Neuron (in vitro differentiated cells): ENCODE measurements around the gene TTLL5.

Source experiments
- H2AFZ ChIP-seq: one replicate; pipeline ENCODE4 v1.6.1; 2013; ENCODE audit warnings: low read depth, mild to moderate bottlenecking, inconsistent platforms, low read length, moderate library complexity
- H3K27me3 ChIP-seq: one replicate; pipeline ENCODE4 v1.6.1; 2013; ENCODE audit warnings: low read length; ENCODE audit not compliant: insufficient read depth
- H3K36me3 ChIP-seq: one replicate; pipeline ENCODE4 v1.6.1; 2013; ENCODE audit warnings: low read length; ENCODE audit not compliant: insufficient read depth
- H3K4me1 ChIP-seq: one replicate; pipeline ENCODE4 v1.6.1; 2013; ENCODE audit warnings: low read length; ENCODE audit not compliant: insufficient read depth
- H3K4me3 ChIP-seq: 2 replicates; pipeline ENCODE4 v1.5.1; 2013; ENCODE audit warnings: mild to moderate bottlenecking, low read length, moderate library complexity
- H3K9me3 ChIP-seq: one replicate; pipeline ENCODE4 v1.6.1; 2013; ENCODE audit warnings: low read length

The TTLL5 gene

DNA sequence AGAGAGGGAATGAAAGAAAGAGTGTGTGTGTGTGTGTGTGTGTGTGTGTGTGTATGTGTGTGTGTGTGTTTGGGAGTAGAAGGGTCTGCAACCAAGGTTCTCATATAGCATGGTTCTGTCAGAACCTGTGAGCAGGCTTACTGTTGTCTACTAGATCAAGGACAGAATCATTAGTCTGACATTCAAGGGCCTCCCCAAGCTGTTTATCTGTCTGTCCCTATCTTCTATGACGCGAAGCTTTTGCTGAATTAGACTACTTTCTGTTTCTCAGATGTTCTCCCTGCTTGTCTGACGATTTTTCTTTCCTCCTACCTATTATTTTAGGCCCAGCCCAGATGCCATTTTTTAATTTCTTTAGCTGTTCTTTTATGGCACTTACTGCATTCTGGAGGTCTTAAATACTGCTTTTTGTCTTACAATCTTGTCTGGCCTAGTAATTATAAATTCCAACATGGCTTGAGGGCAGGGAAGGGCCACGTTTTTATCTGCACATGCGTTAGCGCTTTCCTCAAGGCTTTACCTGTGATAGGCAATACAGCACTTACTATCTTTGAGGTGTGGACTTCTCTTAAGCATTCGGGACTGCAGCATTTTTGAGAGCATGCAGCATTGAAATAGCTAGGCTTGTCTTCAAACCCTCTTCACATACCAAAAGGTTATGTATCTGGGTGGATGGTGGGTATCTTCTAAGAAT is 150.2 kb downstream of the TTLL5 start:
- Histone ChIP-seq H3K27me3 (no peaks in the 10 kb centered on the region), H3K36me3 (peaks cover 11% of the 10 kb centered on the region), H2AFZ (no peak overlapping the region), H3K4me1 (no peaks in the 10 kb centered on the region), H3K4me3 (no peak overlapping the region), H3K9me3 (no peaks in the 10 kb centered on the region)

DNA sequence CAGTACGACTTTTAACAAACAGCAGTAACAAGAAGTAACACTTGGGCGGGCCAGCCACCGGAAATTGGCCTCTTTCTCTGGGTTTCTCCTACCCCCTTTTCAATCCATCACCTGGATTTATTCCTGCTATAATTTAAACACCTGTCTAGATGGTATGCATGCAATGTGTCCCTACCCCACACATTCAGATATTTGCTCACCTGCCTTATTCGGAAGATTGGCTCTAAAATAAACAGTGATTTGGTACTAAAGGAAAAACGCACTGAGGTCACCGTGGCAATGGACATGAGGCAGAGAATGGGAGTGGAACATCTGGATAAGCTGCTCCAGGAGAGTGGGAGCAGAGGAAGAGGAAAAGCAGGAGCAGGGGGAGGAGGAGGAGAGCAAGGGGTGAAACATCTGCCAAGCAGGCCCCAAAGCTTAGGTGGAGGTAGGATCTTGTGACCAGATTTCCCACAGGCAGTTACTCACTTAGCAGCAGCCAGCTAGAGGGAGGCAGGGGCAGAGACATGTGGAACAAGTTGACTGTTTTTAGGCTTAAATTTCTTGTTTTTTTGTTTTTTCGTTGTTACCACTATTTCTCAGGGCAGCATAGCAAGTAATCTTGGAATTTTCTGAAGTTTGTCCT is 150.9 kb downstream of the TTLL5 start:
- Histone ChIP-seq H3K27me3 (no peaks in the 10 kb centered on the region), H3K4me1 (no peaks in the 10 kb centered on the region), H3K9me3 (no peaks in the 10 kb centered on the region), H3K4me3 (no peak overlapping the region), H2AFZ (no peak overlapping the region), H3K36me3 (peaks cover 11% of the 10 kb centered on the region)

DNA sequence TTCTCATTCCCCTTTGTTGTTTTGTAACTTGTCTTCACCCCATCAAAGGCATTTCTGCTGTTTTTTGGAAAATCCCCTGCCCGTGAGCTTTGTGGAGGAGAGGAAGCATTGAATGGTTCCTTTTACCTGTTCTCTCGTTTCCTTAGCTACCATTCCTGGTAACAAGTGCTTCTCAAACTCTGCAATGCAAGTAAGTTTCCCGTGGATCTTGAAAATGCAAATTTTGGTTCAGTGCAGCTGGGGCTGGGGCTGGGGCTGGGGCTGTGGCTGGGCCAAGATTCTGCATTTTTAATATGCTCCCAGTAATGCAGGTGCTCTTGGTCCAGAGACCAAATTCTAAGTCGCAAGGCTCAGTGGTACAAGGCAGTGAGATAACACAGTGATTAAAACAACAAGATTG is 151.6 kb downstream of the TTLL5 start:
- Histone ChIP-seq H3K4me3 (no peak overlapping the region), H3K4me1 (no peaks in the 10 kb centered on the region), H2AFZ (no peak overlapping the region), H3K36me3 (peaks cover 8% of the 10 kb centered on the region), H3K27me3 (no peaks in the 10 kb centered on the region), H3K9me3 (no peaks in the 10 kb centered on the region)

DNA sequence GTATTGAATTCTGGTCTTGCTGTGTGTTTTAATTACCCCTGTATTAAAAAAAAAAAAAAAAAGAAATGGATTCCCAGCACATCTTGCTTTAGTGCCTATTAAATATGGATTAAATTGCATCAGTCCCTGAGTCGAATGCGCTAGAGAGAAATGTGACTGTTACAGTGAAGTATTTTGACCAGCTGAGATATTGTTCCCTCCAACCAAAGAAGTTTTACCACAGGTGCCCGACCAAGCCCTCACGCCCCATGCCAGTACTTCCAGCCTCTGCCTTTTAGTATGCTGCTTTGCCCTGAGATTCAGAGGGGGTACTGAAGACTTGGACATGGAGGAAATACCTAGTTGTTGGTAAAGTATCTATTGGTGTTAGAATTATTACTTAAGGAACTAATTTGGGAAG is 159.7 kb downstream of the TTLL5 start:
- no peaks in the 10 kb centered on the region for H3K27me3 ChIP-seq
- no peak overlapping the region for H3K4me3 ChIP-seq
- peaks cover 18% of the 10 kb centered on the region for H3K4me1 ChIP-seq
- peaks cover 12% of the 10 kb centered on the region for H3K36me3 ChIP-seq
- no peak overlapping the region for H2AFZ ChIP-seq
- no peaks in the 10 kb centered on the region for H3K9me3 ChIP-seq

DNA sequence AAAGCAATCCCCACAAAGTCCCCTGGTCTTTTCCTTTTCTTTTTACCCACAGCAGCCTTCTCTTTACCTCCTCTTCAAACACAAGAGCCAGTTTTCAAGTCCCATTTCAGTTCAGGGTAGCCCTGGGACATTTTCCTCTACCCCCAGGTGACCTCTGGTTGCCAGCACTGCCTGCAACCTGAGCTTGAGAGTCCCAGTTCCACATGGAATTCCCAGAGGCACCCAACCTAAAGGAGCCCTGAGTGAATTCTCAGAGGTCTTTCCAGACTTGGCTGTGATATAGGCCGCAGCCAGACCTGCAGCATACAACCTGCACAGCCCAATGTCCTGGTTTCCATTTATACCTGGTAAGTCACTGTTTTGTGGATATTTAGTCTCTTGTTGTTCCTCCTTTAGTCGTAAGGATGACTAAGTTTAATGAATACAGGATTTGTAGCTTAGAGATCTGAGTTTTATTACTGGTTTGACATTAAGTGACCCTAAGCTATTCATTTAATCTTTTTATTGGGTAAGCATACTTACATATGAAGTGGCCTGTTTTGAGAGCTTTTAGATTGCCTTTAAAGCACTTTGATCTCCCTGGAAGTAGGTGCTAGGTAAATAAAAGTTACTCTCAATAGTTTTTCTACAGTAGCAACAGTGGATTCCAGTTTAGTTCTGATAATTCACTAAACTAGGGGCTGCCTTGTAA is 160.9 kb downstream of the TTLL5 start:
- peaks cover 18% of the 10 kb centered on the region for H3K4me1 ChIP-seq

GRCh38 chr14:75822522-75823141 is 161.6 kb downstream of the TTLL5 start:
- no peaks in the 10 kb centered on the region for H3K9me3 ChIP-seq
- H3K36me3 ChIP-seq: peaks cover 12% of the 10 kb centered on the region
- no peak overlapping the region for H2AFZ ChIP-seq
- H3K4me1 ChIP-seq: peaks cover 18% of the 10 kb centered on the region
- H3K27me3 ChIP-seq: no peaks in the 10 kb centered on the region
- no peak overlapping the region for H3K4me3 ChIP-seq

More for the DNA sequence above, 160.9 kb downstream of the TTLL5 start:
- H3K36me3 ChIP-seq: peaks cover 12% of the 10 kb centered on the region
- no peak overlapping the region for H2AFZ ChIP-seq
- H3K4me3 ChIP-seq: no peak overlapping the region
- no peaks in the 10 kb centered on the region for H3K9me3 ChIP-seq
- H3K27me3 ChIP-seq: no peaks in the 10 kb centered on the region

DNA sequence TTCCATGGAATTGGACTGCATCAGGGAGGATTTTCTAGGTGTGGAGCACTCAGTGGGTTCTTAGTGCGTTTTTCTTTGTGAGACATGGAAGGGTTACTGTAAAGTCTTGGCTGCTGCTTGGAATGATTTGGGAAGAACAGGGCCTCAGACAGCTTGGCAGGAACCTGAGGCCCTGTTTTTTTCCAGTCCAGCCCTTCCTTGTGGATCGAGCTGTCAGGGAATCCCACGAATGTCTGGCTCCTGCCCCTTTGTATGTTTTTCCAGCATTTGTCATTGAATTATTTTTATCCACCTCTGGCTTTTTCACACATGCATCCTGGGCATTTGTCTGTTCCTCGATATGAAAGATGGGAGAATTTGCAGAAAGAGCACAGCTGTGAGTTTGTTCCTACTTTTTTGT is 162.3 kb downstream of the TTLL5 start:
- Histone ChIP-seq H2AFZ (no peak overlapping the region), H3K4me3 (no peak overlapping the region), H3K9me3 (no peaks in the 10 kb centered on the region), H3K27me3 (no peaks in the 10 kb centered on the region), H3K4me1 (peaks cover 18% of the 10 kb centered on the region), H3K36me3 (peaks cover 12% of the 10 kb centered on the region)

- Histone ChIP-seq H2AFZ (no peak overlapping the region), H3K4me1 (peaks cover 18% of the 10 kb centered on the region), H3K36me3 (peaks cover 12% of the 10 kb centered on the region), H3K4me3 (no peak overlapping the region), H3K27me3 (no peaks in the 10 kb centered on the region), H3K9me3 (no peaks in the 10 kb centered on the region)
These were observed 163.3 kb downstream of the TTLL5 start for GRCh38 chr14:75824318-75824717.

GRCh38 chr14:75825147-75825592 is 164.1 kb downstream of the TTLL5 start:
- Histone ChIP-seq H2AFZ (no peak overlapping the region), H3K9me3 (no peaks in the 10 kb centered on the region), H3K4me3 (no peak overlapping the region), H3K36me3 (peaks cover 12% of the 10 kb centered on the region), H3K4me1 (peaks cover 18% of the 10 kb centered on the region), H3K27me3 (no peaks in the 10 kb centered on the region)

- Histone ChIP-seq H3K4me1 (peaks cover 18% of the 10 kb centered on the region), H3K27me3 (no peaks in the 10 kb centered on the region), H2AFZ (no peak overlapping the region)
These were observed 165.6 kb downstream of the TTLL5 start for GRCh38 chr14:75826599-75826998.

DNA sequence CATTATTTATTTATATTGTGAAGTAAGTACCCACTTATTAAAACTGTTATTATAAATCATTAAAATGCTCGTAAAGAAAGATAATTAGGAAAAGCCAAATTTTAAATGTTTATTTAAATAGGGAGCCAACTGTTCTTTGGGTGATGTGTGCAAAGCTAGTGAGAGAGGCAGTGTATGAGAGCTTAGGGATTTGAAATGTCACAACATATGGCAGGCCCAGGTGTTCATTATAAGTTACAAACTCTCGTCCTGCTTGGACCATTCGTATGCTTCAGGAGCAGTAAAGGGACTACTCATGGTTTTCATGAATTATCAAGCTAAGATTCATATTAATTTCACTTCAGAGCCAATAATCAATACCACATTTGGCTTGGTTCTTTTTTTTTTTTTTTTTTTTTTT is 166.3 kb downstream of the TTLL5 start:
- no peaks in the 10 kb centered on the region for H3K9me3 ChIP-seq
- peaks cover 18% of the 10 kb centered on the region for H3K4me1 ChIP-seq
- H3K27me3 ChIP-seq: no peaks in the 10 kb centered on the region
- no peak overlapping the region for H3K4me3 ChIP-seq
- H3K36me3 ChIP-seq: peaks cover 7% of the 10 kb centered on the region
- no peak overlapping the region for H2AFZ ChIP-seq

More at GRCh38 chr14:75826599-75826998, 165.6 kb downstream of the TTLL5 start:
- H3K4me3 ChIP-seq: no peak overlapping the region
- peaks cover 10% of the 10 kb centered on the region for H3K36me3 ChIP-seq
- no peaks in the 10 kb centered on the region for H3K9me3 ChIP-seq

- Histone ChIP-seq H3K4me3 (no peak overlapping the region), H2AFZ (no peak overlapping the region), H3K36me3 (peaks cover 7% of the 10 kb centered on the region), H3K9me3 (no peaks in the 10 kb centered on the region), H3K4me1 (peaks cover 13% of the 10 kb centered on the region), H3K27me3 (no peaks in the 10 kb centered on the region)
These were observed 168.3 kb downstream of the TTLL5 start for GRCh38 chr14:75829316-75829715.

DNA sequence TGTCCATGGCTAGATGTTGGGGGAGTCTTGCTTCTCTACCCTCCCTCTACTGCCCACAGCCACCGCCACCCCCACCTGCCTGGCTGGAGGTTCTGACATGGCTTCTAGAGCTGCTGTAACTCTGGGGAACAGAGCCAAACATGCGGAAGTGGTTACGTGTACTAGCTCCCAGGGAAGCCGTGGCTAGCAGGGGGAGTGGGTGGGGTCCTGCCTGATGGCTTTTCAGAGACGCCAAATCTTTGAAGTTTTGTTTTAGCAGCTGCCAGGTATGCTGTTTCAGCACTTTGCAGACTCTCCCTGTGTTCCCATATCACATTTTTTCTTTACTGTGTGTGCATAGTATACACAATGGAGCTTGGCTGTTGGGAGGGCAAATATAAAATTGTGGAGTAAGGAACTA is 170.4 kb downstream of the TTLL5 start:
- Histone ChIP-seq H3K4me1 (no peaks in the 10 kb centered on the region), H3K36me3 (peaks cover 11% of the 10 kb centered on the region), H3K27me3 (no peaks in the 10 kb centered on the region), H3K4me3 (no peak overlapping the region), H3K9me3 (no peaks in the 10 kb centered on the region), H2AFZ (no peak overlapping the region)
